Gastrocnemius medialis (tissue), 4 donors: ENCODE data around the gene C3orf22.

Source experiments
- POLR2A ChIP-seq, 2 donors: fragments of 450-650 bp; IDR thresholded peaks; one replicate each; pipeline ENCODE4 v1.6.1; 2017; ENCODE audit warnings: antibody characterized with exemption in 2 of 2, mild to moderate bottlenecking in 2 of 2, moderate library complexity in 2 of 2
- TF ChIP-seq, protein P1 (sequence below), 5 experiments: fragments of 450-650 bp in 3 of 5; fragments of 200-600 bp in 2 of 5; sonication (generic) in 2 of 5; IDR thresholded peaks in 4 of 5; conservative IDR thresholded peaks in 1 of 5; 1 replicate in 4 of 5; 2 replicates in 1 of 5; pipeline ENCODE4 v1.5.1; 2016 to 2019; ENCODE audit warnings: antibody characterized with exemption in 5 of 5, mild to moderate bottlenecking in 3 of 5, moderate library complexity in 3 of 5

DNA sequence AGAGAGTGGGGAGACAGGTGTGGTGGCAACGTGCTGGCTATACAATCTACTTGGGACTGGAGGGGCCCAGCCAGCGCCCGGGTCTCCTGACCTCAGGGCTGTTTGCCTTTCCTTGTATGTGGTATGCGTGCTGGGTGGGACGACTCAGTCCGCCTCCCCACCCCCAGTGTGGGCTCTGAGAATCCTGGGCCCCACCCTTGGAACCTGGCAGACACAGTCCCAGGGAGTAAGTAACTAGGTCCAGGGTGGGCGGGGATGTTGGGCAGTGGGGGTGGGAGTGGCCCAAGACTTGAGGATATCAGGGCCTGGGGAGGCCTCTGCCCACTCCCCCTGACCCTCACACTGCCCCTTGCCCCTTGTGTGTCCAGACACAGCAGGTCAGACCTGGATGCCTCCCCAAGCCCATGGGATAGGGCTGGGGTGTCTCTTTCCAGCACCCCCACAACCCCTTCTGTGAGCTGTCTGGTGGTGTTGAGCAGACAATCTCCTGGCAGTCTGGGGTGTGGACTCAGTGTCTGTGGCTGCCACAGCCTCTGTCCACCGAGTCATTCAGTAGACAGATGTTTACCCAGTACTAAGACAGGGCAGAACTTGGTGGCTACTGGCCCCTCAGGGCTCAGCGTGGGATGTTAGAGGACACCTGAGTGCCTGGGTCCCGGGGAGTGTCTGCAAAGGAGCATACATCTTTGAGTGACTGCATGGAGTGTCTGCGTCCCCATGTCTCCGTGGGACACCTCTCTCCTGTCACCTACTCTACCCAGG is 33.5 kb downstream of the C3orf22 start:
- no peak for TF ChIP-seq POLR2A (IDR thresholded peaks at IDR 0.05)
- TF ChIP-seq, protein P1, sequence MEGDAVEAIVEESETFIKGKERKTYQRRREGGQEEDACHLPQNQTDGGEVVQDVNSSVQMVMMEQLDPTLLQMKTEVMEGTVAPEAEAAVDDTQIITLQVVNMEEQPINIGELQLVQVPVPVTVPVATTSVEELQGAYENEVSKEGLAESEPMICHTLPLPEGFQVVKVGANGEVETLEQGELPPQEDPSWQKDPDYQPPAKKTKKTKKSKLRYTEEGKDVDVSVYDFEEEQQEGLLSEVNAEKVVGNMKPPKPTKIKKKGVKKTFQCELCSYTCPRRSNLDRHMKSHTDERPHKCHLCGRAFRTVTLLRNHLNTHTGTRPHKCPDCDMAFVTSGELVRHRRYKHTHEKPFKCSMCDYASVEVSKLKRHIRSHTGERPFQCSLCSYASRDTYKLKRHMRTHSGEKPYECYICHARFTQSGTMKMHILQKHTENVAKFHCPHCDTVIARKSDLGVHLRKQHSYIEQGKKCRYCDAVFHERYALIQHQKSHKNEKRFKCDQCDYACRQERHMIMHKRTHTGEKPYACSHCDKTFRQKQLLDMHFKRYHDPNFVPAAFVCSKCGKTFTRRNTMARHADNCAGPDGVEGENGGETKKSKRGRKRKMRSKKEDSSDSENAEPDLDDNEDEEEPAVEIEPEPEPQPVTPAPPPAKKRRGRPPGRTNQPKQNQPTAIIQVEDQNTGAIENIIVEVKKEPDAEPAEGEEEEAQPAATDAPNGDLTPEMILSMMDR (IDR thresholded peaks at IDR 0.05 in 4 of 5, conservative IDR thresholded peaks at IDR 0.05 in 1 of 5): no peak
